ENCODE results near the gene MRPL11.

DNA sequence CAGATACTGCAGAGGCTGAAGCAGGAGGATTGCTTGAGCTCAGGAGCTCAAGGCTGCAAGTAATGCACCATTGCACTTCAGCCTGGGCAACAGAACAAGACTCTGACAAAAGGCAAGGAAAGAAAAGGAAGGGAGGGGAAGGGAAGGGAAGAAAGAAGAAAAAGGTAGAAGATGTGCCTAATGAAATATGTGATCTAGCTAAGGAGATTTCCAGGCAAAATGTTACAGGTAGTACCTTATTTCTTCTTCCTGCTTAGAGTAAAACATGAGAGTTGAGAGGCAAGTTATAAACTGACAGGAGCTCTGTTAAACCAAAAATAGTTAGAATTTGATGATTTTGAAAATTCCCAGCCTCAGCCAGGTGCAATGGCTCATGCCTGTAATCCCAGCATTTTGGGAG is 23.4 kb upstream of the MRPL11 start:
- no peak for TF ChIP-seq CTCF (IDR thresholded peaks at IDR 0.05)
- TF ChIP-seq POLR2A (IDR thresholded peaks at IDR 0.05) = no peak
